ENCODE measurements around the gene HRG. TPM values are rescaled to one million over a fixed set of nuclear protein-coding genes. Genes with fewer than 3 reads are reported as not detected.
"Not testable (repeated sequence)": the region's sequence is repeated elsewhere in the genome, so short reads cannot be mapped to it uniquely, and the experiment has no call there.

The HRG gene
- polyA plus RNA-seq, 6 donors from 2014 or later, result not detected

DNA sequence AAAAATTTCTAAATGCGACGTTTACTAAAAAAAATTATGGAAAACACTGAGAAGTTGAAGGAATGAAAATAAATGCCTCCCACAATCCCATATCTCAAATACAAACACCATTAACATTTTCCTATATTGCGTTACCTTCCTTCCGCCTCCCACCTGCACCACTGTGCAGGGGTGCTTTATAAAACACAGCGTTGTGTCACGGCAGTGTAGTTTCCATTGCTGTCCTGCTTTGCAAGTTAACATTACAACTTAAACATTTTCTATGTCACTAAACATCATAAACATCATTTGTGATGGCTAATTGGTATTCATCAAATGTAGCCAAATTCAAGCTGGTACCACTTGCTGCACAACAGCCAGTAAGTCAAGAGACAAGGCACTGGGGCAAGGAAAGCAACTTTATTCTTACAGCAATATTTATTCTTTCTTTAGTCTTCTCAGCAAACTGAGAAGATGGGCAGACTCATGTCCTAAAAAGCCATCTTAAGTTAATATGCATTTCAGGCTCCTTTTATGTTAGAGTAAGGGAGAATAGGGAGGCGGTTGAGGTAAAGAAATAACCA, 37.9 kb upstream of the HRG start:
- peaks cover 19 to 26% (median 22%) of the 10 kb centered on the region in 3 donors for H3K27me3 Mint-ChIP-seq
- peaks cover 0 to 11% of the 10 kb centered on the region in 2 donors for H3K36me3 Mint-ChIP-seq
- H3K4me1 Mint-ChIP-seq, result no peaks in the 10 kb centered on the region
- no peak overlapping the region for H3K4me3 Mint-ChIP-seq
- H3K9me3 Mint-ChIP-seq, result no peaks in the 10 kb centered on the region
- DNase-seq (no peak), ATAC-seq (ENCODE audit: low read depth in 2 of 2) (no peak)
- H3K27ac Mint-ChIP-seq, result no peak overlapping the region

DNA sequence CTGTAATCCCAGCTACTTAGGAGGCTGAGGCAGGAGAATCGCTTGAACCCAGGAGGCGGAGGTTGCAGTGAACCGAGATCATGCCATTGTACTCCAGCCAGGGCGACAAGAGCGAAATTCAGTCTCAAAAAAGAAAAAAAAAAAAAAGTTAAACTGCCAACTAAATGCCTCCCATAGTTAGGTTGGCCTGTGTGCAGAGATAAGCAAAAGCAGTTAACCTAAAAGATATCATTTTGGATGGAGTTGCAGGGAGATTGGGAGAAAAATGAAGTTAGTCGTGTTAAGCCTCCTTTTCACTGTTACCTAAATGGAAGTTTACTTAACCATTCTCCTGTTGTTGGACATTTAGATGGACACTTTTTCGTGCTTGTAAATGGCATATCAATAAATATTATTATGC, 37.1 kb upstream of the HRG start:
- peaks cover 0 to 11% of the 10 kb centered on the region in 2 donors for H3K36me3 Mint-ChIP-seq
- no peak overlapping the region for H3K27ac Mint-ChIP-seq

DNA sequence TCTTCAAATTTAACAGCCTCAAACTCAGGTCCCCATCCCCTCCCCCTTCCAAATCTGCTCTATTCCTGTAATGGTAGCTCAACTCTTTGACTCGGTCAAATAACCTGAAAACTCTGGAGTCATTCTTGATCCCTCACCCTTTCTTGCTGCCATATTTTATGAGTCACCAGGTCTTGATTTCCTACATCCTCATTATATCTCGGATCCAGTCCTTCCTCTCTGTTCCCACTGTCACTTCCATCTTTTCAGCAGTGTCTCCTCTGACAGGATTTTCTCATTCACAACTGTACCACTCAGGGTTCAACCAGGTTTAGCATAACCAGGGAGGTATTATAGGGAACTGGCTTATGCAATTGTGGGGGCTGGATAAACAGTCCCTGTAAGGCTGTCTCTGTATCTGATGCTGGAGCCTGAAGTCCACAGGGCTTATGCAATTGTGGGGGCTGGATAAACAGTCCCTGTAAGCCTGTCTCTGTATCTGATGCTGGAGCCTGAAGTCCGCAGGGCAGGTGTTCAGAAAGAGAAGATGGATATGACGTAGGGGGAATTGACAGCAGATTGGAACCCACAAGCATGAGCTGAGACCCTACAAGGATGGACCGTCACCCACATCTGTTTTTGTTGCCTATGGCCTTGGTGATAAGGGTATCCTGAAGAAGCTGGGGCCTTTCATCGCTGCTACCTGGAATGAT, 34.7 kb upstream of the HRG start:
- ATAC-seq (ENCODE audit: low read depth in 2 of 2) (no peak), DNase-seq (no peak)
- Mint-ChIP-seq H3K9me3 (no peaks in the 10 kb centered on the region), H3K27me3 (peaks cover 14 to 27% (median 19%) of the 10 kb centered on the region in 3 donors), H3K27ac (peak overlapping the region in 1 of 6 donors; percentile 50), H3K4me3 (no peak overlapping the region), H3K4me1 (no peaks in the 10 kb centered on the region), H3K36me3 (peaks cover 0 to 11% of the 10 kb centered on the region in 2 donors)

More for the DNA sequence above, 37.1 kb upstream of the HRG start:
- DNase-seq, result no peak
- Mint-ChIP-seq H3K27me3 (peaks cover 14 to 22% (median 19%) of the 10 kb centered on the region in 3 donors), H3K4me3 (no peak overlapping the region), H3K4me1 (no peaks in the 10 kb centered on the region), H3K9me3 (no peaks in the 10 kb centered on the region)
- ATAC-seq (ENCODE audit: low read depth in 2 of 2), result no peak

DNA sequence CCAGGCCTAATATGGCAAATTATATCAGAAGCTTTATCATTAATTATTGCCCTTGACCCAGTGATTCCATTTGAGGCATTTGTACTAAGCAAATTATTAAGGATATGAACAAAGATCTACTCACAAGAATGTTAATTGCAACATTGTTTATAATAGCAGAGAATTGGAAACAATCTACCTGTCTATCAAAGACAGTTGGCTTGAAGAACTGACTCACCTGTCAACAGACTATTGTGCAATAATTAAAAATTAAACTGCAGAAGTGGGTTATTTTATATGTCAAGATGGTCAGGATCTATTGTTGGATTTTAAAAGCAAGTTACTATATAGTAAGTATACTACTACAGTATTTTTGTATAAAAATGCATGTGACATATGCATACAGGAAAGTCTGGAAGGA, 32.3 kb upstream of the HRG start:
- H3K27ac Mint-ChIP-seq, result no peak overlapping the region
- no peaks in the 10 kb centered on the region for H3K9me3 Mint-ChIP-seq
- peaks cover 17 to 30% (median 28%) of the 10 kb centered on the region in 3 donors for H3K27me3 Mint-ChIP-seq
- DNase-seq (no peak), ATAC-seq (ENCODE audit: low read depth in 2 of 2) (no peak)
- no peaks in the 10 kb centered on the region for H3K4me1 Mint-ChIP-seq
- H3K36me3 Mint-ChIP-seq, result peaks cover 0 to 11% of the 10 kb centered on the region in 2 donors
- H3K4me3 Mint-ChIP-seq, result no peak overlapping the region

DNA sequence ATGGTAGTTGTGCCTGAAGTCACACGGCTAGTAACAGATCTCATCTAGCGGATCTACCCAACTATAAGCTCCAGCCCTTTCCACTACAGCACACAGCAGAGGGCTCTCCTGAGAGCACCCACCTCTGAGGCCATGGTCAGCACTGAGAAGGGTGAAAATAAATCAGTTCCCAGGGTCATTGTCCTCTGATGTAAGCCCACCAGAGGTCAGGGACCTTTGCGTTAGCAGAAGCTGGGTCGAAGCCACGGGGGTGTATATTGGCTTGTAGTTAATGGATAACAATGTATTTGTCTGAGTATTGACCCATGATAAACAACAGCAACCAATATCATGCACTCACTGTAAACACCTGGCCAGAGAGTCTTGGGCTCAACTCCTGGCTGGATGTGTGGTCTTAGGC, 31.6 kb upstream of the HRG start:
- not testable (repeated sequence) for H3K4me3 Mint-ChIP-seq, H3K27ac Mint-ChIP-seq, DNase-seq

DNA sequence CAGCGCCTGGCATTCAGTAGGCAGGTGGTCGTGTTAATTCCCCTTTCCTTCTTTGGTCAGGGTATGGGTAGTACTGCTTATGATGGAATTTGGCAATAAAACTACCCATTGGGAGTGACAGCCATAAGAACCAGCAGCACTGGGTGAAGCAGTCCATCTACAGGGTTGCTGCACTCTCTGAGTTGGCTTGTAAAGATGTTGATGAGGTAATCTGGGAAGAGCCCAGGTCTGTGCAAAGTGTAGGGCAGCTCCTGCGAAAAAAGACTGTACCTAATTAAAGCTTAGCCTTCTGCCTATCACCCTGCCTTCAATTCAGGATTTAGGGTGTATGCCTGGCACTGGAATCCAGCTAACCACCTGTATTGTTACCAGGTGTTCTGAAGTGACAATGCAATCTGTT, 30.3 kb upstream of the HRG start:
- Mint-ChIP-seq H3K27me3 (peaks cover 17 to 25% (median 25%) of the 10 kb centered on the region in 3 donors), H3K9me3 (peaks cover 0 to 7% (median 1%) of the 10 kb centered on the region in 7 donors)

More for the DNA sequence above, 31.6 kb upstream of the HRG start:
- ATAC-seq (ENCODE audit: low read depth in 2 of 2); H3K9me3 Mint-ChIP-seq; H3K4me1 Mint-ChIP-seq: not testable (repeated sequence)
- Mint-ChIP-seq H3K27me3 (peaks cover 22 to 31% (median 29%) of the 10 kb centered on the region in 3 donors), H3K36me3 (peaks cover 0 to 11% of the 10 kb centered on the region in 2 donors)

DNA sequence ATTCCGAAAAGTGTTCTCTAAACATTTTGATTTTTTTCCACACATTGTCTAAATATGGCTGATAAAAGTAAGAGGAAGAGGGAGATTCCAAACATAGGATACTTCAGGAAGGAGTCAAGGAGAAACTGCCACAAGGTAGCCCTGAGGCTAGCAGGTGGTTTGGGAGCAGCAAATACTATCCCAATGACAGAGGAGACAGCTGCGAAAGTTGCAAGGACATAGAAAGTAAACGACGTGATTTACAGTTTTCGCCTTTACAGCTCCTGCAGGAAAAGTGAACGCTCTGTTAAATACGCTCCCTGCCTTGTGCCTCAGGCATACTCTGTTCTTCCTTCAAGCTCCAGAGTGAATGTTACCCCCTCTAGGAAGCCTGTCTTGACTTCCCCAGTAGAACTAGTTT, 29.3 kb upstream of the HRG start:
- peaks cover 8 to 25% (median 21%) of the 10 kb centered on the region in 3 donors for H3K27me3 Mint-ChIP-seq
- ATAC-seq (ENCODE audit: low read depth in 2 of 2) (no peak), DNase-seq (no peak)
- peaks cover 0 to 7% (median 1%) of the 10 kb centered on the region in 7 donors for H3K9me3 Mint-ChIP-seq
- H3K36me3 Mint-ChIP-seq, result no peaks in the 10 kb centered on the region
- H3K4me1 Mint-ChIP-seq, result no peaks in the 10 kb centered on the region
- no peak overlapping the region for H3K27ac Mint-ChIP-seq
- no peak overlapping the region for H3K4me3 Mint-ChIP-seq

More for the DNA sequence above, 30.3 kb upstream of the HRG start:
- peak overlapping the region in 1 of 8 donors; percentile 6 for H3K4me3 Mint-ChIP-seq
- peaks cover 0 to 8% of the 10 kb centered on the region in 2 donors for H3K36me3 Mint-ChIP-seq
- no peaks in the 10 kb centered on the region for H3K4me1 Mint-ChIP-seq
- DNase-seq (no peak), ATAC-seq (ENCODE audit: low read depth in 2 of 2) (no peak)
- H3K27ac Mint-ChIP-seq, result no peak overlapping the region

DNA sequence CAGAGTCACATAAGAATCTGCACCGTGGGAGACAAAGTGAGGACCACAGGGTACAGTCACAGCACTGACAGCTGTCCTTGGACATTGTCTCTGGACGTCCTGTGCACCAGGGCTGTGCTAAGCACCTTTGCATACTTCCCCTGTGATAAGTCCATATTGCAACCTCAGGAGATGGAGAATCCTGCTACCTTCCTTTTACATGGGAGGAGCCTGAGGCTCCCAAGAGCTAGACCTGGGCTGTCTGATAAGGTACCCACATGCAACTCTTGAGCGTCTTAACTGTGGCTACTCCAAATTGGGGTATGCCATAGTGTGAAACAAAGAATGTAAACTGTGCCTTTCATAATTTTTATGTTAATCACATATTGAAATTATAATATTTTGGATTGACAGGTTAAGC, 28.1 kb upstream of the HRG start:
- H3K9me3 Mint-ChIP-seq, result peaks cover 0 to 7% (median 1%) of the 10 kb centered on the region in 7 donors
- H3K36me3 Mint-ChIP-seq, result no peaks in the 10 kb centered on the region
- H3K4me1 Mint-ChIP-seq, result peaks cover 0 to 4% (median 0%) of the 10 kb centered on the region in 3 donors
- H3K4me3 Mint-ChIP-seq, result no peak overlapping the region
- H3K27ac Mint-ChIP-seq, result no peak overlapping the region
- H3K27me3 Mint-ChIP-seq, result peaks cover 8 to 25% (median 22%) of the 10 kb centered on the region in 3 donors
- no peak for ATAC-seq (ENCODE audit: low read depth in 2 of 2)
- DNase-seq, result no peak

DNA sequence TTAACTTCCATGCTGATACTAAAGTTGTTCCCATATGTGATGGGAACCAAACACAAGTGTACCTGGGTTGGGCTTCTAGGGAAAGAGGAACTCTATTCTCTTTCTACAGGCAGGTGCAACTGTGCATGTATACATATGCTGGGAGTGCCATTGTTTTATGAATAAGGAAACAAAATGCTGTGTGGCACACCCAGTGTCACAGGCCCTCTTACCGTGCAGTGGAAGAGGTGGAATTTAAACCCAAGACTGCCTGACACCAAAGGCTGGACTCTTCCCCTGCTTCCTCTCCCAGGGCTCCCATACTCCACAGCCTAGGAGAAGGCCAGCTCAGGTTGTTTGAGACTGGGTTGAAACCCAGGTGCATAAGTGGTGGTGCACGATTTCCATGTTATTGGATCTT, 27.6 kb upstream of the HRG start:
- Mint-ChIP-seq H3K27me3 (peaks cover 8 to 25% (median 22%) of the 10 kb centered on the region in 3 donors), H3K36me3 (no peaks in the 10 kb centered on the region), H3K4me1 (peaks cover 0 to 4% (median 0%) of the 10 kb centered on the region in 3 donors), H3K27ac (no peak overlapping the region), H3K4me3 (no peak overlapping the region), H3K9me3 (peaks cover 0 to 7% (median 1%) of the 10 kb centered on the region in 7 donors)
- ATAC-seq (ENCODE audit: low read depth in 2 of 2) (no peak), DNase-seq (no peak)

DNA sequence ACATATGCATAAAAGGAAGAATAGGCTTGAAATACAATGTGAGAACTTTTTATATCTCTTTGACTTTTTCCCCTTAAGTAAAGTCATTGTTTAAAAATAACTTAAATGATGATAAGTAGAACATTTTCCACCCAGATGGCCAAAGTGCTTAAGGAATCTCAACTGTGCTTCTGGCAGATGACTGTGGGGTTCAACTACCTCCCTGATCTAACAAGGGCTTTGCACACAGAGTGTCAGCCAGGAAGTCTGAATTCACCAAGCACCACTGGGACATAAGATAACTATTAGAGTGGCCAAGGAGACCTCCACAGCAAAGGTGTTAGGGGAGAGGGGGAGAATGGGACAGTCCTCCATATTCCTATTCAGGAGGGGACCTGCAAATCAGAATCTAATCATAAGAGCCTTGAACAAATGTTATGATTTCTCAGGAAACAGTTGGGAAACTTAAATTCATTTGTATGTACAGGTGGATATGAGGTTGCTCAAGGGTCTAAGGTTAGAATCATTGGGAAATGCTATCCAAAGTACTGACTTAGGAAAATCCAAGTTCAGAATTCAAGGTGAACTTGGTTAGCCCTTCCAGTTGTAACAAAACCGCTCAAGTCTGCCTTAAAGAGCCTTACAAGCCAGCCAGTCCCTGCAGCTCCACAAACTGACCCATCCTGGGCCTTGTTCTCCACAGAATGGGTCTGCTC, 25.9 kb upstream of the HRG start, which contains the start of gene FETUB:
TSS of gene FETUB (plus strand) at position 622 of the 695 bp plus-strand sequence. CDS start at position 684, 62 bp downstream.
- H3K4me1 Mint-ChIP-seq, result peaks cover 0 to 4% (median 0%) of the 10 kb centered on the region in 3 donors
- no peaks in the 10 kb centered on the region for H3K36me3 Mint-ChIP-seq
- peaks cover 16 to 25% (median 17%) of the 10 kb centered on the region in 3 donors for H3K27me3 Mint-ChIP-seq
- H3K4me3 Mint-ChIP-seq, result no peak within 1 kb of the TSS
- DNase-seq (no peak), ATAC-seq (ENCODE audit: low read depth in 2 of 2) (no peak)
- peaks cover 0 to 7% (median 1%) of the 10 kb centered on the region in 7 donors for H3K9me3 Mint-ChIP-seq
- no peak within 1 kb of the TSS for H3K27ac Mint-ChIP-seq

DNA sequence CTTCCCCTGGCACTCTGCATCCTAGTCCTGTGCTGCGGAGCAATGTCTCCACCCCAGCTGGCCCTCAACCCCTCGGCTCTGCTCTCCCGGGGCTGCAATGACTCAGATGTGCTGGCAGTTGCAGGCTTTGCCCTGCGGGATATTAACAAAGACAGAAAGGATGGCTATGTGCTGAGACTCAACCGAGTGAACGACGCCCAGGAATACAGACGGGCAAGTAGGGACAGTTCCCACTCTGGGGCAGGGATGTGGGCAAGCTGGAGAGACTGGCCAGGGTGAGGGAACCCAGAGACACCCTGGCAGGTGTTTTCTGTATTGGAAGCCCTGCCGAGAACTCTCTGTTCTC, 25.4 kb upstream of the HRG start:
- ATAC-seq (ENCODE audit: low read depth in 2 of 2), result no peak
- Mint-ChIP-seq H3K27me3 (peaks cover 17 to 25% (median 19%) of the 10 kb centered on the region in 3 donors), H3K4me3 (no peak overlapping the region), H3K36me3 (no peaks in the 10 kb centered on the region), H3K4me1 (peaks cover 0 to 4% (median 0%) of the 10 kb centered on the region in 3 donors), H3K27ac (no peak overlapping the region), H3K9me3 (peaks cover 0 to 7% (median 1%) of the 10 kb centered on the region in 7 donors)
- no peak for DNase-seq

DNA sequence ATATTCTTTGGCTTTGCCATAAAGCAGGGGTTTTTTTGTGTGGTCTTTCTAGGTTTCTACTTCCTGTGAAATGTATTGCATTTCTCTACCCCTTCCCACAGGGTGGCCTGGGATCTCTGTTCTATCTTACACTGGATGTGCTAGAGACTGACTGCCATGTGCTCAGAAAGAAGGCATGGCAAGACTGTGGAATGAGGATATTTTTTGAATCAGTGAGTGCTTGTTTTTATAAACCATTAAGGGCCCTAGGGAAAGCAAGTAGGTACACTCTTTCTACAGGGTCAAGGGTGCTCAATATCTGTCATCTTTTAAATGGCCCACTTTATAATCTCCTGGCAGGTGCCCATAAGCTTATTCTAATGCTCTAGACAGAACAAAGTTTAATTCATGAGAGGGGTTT, 24.9 kb upstream of the HRG start:
- peaks cover 17 to 25% (median 19%) of the 10 kb centered on the region in 3 donors for H3K27me3 Mint-ChIP-seq
- ATAC-seq (ENCODE audit: low read depth in 2 of 2), result no peak
- no peak overlapping the region for H3K4me3 Mint-ChIP-seq
- DNase-seq, result no peak
- peaks cover 0 to 7% (median 1%) of the 10 kb centered on the region in 7 donors for H3K9me3 Mint-ChIP-seq
- H3K4me1 Mint-ChIP-seq, result peaks cover 0 to 4% (median 0%) of the 10 kb centered on the region in 3 donors
- H3K27ac Mint-ChIP-seq, result no peak overlapping the region
- no peaks in the 10 kb centered on the region for H3K36me3 Mint-ChIP-seq

DNA sequence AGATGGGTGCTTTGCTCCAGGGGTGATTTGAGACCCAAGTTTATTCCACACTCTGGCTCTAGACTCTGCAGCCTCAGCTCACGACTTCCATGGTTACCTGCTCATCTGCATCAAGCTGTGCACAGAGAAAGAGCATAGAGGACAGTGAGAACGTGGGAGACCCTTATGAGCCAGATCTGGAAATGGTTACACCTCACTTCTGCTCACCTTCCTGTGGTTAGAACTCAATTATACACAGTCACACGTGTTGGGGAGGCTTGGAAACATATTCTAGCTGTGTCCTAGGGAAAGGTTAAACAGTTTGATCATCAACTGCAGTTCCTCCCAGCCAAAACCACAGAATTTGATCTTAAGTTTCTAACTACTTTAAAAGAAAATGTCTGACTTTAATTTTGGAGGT, 23.8 kb upstream of the HRG start:
- H3K27ac Mint-ChIP-seq, result no peak overlapping the region
- peaks cover 0 to 7% (median 1%) of the 10 kb centered on the region in 7 donors for H3K9me3 Mint-ChIP-seq
- H3K4me1 Mint-ChIP-seq, result peaks cover 0 to 4% (median 0%) of the 10 kb centered on the region in 3 donors
- H3K27me3 Mint-ChIP-seq, result peaks cover 16 to 19% (median 18%) of the 10 kb centered on the region in 3 donors
- no peaks in the 10 kb centered on the region for H3K36me3 Mint-ChIP-seq
- H3K4me3 Mint-ChIP-seq, result no peak overlapping the region
- DNase-seq (no peak), ATAC-seq (ENCODE audit: low read depth in 2 of 2) (no peak)

Data from naive B cell (primary cell).